Hippocampal formation (tissue), 2 donors: ENCODE data around the gene CEACAM5.
"Not testable (repeated sequence)": the region's sequence is repeated elsewhere in the genome, so short reads cannot be mapped to it uniquely, and the experiment has no call there.

Source experiments
- DNase-seq, 2 donors: peaks; one replicate each; lab custom pipeline; 2025; lab: John Stamatoyannopoulos, UW

CEACAM5 gene

DNA sequence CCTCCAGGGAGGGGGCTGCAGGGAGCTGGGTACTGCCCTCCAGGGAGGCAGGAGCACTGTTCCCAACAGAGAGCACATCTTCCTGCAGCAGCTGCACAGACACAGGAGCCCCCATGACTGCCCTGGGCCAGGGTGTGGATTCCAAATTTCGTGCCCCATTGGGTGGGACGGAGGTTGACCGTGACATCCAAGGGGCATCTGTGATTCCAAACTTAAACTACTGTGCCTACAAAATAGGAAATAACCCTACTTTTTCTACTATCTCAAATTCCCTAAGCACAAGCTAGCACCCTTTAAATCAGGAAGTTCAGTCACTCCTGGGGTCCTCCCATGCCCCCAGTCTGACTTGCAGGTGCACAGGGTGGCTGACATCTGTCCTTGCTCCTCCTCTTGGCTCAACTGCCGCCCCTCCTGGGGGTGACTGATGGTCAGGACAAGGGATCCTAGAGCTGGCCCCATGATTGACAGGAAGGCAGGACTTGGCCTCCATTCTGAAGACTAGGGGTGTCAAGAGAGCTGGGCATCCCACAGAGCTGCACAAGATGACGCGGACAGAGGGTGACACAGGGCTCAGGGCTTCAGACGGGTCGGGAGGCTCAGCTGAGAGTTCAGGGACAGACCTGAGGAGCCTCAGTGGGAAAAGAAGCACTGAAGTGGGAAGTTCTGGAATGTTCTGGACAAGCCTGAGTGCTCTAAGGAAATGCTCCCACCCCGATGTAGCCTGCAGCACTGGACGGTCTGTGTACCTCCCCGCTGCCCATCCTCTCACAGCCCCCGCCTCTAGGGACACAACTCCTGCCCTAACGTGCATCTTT lies 7.8 kb upstream of the CEACAM5 start:
- no peak for DNase-seq

- no peak for DNase-seq
These were observed 6.9 kb upstream of the CEACAM5 start for GRCh38 chr19:41701401-41702075.

DNA sequence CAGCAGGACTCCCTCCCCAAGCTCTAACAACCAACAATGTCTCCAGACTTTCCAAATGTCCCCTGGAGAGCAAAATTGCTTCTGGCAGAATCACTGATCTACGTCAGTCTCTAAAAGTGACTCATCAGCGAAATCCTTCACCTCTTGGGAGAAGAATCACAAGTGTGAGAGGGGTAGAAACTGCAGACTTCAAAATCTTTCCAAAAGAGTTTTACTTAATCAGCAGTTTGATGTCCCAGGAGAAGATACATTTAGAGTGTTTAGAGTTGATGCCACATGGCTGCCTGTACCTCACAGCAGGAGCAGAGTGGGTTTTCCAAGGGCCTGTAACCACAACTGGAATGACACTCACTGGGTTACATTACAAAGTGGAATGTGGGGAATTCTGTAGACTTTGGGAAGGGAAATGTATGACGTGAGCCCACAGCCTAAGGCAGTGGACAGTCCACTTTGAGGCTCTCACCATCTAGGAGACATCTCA lies 6.2 kb upstream of the CEACAM5 start:
- no peak for DNase-seq

DNA sequence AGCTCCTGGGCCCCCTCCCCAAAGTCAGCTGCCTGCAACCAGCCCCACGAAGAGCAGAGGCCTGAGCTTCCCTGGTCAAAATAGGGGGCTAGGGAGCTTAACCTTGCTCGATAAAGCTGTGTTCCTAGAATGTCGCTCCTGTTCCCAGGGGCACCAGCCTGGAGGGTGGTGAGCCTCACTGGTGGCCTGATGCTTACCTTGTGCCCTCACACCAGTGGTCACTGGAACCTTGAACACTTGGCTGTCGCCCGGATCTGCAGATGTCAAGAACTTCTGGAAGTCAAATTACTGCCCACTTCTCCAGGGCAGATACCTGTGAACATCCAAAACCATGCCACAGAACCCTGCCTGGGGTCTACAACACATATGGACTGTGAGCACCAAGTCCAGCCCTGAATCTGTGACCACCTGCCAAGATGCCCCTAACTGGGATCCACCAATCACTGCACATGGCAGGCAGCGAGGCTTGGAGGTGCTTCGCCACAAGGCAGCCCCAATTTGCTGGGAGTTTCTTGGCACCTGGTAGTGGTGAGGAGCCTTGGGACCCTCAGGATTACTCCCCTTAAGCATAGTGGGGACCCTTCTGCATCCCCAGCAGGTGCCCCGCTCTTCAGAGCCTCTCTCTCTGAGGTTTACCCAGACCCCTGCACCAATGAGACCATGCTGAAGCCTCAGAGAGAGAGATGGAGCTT lies 4.7 kb upstream of the CEACAM5 start:
- no peak for DNase-seq

DNA sequence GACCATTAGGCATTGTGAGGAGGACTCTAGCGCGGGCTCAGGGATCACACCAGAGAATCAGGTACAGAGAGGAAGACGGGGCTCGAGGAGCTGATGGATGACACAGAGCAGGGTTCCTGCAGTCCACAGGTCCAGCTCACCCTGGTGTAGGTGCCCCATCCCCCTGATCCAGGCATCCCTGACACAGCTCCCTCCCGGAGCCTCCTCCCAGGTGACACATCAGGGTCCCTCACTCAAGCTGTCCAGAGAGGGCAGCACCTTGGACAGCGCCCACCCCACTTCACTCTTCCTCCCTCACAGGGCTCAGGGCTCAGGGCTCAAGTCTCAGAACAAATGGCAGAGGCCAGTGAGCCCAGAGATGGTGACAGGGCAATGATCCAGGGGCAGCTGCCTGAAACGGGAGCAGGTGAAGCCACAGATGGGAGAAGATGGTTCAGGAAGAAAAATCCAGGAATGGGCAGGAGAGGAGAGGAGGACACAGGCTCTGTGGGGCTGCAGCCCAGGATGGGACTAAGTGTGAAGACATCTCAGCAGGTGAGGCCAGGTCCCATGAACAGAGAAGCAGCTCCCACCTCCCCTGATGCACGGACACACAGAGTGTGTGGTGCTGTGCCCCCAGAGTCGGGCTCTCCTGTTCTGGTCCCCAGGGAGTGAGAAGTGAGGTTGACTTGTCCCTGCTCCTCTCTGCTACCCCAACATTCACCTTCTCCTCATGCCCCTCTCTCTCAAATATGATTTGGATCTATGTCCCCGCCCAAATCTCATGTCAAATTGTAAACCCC lies 2.8 kb upstream of the CEACAM5 start:
- DNase-seq = no peak

GRCh38 chr19:41706741-41707501 lies 1.5 kb upstream of the CEACAM5 start:
- DNase-seq = no peak

GRCh38 chr19:41707502-41707812 lies 969 bp upstream of the CEACAM5 start:
- no peak for DNase-seq

DNA sequence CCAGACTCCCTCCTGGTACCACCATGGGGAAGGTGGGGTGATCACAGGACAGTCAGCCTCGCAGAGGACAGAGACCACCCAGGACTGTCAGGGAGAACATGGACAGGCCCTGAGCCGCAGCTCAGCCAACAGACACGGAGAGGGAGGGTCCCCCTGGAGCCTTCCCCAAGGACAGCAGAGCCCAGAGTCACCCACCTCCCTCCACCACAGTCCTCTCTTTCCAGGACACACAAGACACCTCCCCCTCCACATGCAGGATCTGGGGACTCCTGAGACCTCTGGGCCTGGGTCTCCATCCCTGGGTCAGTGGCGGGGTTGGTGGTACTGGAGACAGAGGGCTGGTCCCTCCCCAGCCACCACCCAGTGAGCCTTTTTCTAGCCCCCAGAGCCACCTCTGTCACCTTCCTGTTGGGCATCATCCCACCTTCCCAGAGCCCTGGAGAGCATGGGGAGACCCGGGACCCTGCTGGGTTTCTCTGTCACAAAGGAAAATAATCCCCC lies 505 bp upstream of the CEACAM5 start:
- no peak for DNase-seq

DNA sequence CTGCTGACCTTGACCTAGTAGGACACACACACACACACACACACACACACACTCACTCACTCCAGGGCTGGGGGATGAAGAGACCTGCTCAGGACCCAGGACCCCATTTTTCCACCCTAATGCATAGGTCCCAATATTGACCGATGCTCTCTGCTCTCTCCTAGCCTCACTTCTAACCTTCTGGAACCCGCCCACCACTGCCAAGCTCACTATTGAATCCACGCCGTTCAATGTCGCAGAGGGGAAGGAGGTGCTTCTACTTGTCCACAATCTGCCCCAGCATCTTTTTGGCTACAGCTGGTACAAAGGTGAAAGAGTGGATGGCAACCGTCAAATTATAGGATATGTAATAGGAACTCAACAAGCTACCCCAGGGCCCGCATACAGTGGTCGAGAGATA lies 1.1 kb downstream of the CEACAM5 start:
- DNase-seq = not testable (repeated sequence)

- DNase-seq = no peak
These were observed 1.7 kb downstream of the CEACAM5 start for GRCh38 chr19:41709951-41710645.

DNA sequence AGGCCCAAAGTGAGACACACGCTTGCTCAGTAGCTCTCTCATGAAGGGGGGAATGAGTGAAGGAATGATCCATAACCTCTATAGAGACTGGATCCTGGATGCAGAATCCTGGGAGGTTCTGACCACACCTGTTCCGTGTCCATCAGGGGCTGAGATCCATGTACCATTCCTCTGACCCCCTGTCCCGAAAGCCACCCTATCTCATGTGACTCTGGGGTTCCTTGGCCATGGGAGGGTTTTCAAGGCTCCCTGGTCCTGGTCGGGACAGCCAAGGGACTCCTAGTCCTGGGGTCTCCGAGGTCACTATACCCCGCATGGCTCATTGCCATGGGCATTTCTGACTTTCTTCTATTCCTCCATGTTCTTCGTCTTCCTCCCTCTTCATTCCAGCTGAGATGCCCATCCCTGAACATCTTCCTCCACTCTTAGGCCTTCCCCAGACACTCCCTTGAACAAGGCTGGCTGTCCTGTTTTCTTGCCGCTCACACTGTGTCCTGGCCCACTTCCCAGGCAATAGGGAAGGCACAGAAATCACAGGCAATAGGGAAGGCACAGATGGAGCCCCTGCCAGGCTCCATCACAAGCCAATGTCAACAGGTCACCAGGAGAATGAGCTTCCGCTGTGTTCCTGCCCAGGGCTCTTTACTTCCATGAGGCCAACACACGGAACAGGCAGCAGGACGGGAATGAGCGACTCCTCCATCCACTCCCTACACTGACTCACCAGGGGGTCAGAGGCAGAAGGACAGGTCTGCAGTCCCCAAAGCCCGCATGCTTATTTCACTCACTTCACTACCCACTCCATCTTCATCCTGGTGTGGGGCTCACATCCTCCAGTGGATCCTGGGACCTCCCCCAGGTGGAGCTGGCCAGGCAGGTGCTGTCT lies 3.2 kb downstream of the CEACAM5 start:
- no peak for DNase-seq

GRCh38 chr19:41714598-41714997 lies 6.2 kb downstream of the CEACAM5 start:
- DNase-seq = no peak

DNA sequence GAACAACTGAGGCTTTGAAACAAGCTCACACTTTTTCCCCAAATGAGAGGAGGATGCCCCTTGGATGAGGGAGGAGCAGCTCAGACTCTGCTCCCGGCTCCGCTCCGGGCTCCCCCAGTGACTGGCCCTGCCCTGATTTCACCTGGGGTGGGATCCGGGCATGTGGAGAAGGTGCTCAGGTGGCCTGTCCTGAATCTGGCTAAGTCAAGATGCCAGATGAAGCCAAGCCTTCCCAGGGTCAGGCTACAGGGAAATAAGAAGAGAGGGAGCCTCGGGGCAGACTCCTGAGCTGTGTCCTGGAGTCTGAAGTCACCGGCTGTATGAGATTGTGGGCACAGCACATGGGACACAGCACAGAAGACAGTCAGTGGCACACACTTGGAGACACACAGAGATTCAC lies 10.3 kb downstream of the CEACAM5 start:
- DNase-seq = no peak

DNA sequence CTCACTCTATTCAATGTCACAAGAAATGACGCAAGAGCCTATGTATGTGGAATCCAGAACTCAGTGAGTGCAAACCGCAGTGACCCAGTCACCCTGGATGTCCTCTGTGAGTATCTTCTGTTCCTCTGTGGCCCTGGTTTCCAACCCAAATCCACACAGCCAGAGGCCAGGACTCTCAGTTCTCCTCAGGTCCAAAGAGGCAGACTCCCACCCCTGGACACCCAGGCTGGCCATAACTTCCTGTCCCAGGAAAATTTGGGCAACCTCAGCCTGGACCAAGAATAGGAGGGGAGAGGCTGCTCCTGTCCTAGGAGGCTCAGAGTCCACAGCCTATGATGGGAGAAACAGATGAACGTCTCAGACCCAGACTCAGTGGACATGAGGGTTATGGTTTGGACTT lies 11.7 kb downstream of the CEACAM5 start:
- DNase-seq = no peak

DNA sequence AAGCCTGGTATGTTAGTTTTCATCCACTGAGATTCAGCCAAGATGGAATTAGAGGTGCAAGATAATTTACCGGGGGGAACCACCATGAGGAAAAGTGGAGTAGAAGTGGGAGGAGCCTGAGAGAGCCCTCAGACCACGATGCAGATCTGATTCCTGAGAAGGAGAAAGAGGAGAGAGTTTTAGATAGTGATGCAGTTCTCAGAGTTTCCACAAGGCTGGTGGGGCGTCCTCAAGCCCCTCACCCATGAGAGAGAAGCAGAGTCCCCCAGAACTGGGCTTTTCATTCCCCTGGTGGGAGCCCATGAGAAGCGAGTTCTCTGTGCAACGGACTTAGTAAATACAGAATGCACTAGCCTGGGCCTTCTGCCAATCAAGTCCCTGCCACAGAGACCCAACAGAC lies 18.1 kb downstream of the CEACAM5 start:
- no peak for DNase-seq

- DNase-seq = no peak
These were observed 25.7 kb downstream of the CEACAM5 start for GRCh38 chr19:41734156-41734555.

- DNase-seq = no peak
These were observed 26.2 kb downstream of the CEACAM5 start for GRCh38 chr19:41734585-41734984.

- DNase-seq = no peak
These were observed 26.7 kb downstream of the CEACAM5 start for GRCh38 chr19:41735071-41735600.

DNA sequence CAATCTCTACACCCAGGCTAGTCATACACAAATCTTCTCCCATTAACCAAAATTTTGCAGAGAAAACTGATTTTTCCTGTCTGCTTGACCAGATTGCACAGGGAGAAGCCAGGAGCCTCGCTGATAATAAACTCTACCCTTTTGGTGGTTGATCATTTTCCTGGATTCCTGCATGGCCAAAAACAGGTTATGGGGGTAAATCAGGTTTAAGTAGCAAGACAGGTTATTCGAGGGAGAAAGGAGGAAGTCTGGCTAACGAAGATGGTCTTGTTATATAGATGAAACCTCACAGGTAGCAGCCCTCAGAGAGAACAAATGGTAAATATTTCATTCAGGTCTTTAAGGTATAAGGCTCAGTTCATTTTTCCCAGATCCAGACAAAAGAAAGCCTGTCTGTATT lies 30.9 kb downstream of the CEACAM5 start:
- DNase-seq = no peak
